Hepatocyte (in vitro differentiated cells): ENCODE data around the gene SCN1B.

Source experiments
- EZH2 ChIP-seq: fragments of 200-600 bp; sonication (generic); IDR thresholded peaks from 2 replicates; pipeline ENCODE4 v1.6.1; 2016; ENCODE audit warnings: antibody characterized with exemption, mild to moderate bottlenecking, borderline replicate concordance
- EZH2phosphoT487 ChIP-seq: fragments of 200-600 bp; sonication (generic); IDR thresholded peaks from one replicate; pipeline ENCODE4 v1.6.1; 2018; ENCODE audit warnings: antibody characterized with exemption, mild to moderate bottlenecking, low read depth, moderate library complexity; ENCODE audit not compliant: unreplicated experiment, severe bottlenecking
- TF ChIP-seq, protein P1 (sequence below): fragments of 200-600 bp; sonication (generic); IDR thresholded peaks from 2 replicates; pipeline ENCODE4 v1.5.1; 2016; ENCODE audit warnings: antibody characterized with exemption, mild to moderate bottlenecking; ENCODE audit not compliant: poor library complexity

DNA sequence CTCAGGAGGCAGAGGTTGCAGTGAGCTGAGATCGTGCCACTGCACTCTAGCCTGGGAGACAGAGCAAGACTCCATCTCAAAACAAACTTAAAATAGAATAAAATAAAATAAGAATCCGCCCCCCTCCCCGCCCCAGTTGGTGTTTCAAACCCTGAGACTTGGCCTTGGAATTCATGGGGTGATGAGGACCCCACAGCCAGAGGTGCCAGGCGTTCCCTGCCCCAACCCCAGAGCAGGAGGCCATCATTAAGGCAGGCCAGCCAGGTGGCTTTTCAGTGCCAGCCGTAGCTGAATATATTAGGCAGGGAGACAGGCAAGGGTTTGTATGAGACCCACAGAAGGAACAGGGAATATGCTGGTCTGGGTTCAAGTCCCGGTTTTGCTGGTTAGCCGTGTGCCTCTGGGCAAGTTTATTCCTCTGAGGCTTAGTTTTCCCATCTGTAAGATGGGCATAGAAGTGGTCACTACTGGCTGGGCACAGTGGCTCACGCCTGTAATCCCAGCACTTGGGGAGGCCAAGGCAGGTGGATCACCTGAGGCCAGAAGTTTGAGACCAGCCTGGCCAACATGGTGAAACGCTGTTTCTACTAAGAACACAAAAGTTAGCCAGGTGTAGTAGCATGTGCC, 23.5 kb downstream of the SCN1B start:
- TF ChIP-seq, protein P1, sequence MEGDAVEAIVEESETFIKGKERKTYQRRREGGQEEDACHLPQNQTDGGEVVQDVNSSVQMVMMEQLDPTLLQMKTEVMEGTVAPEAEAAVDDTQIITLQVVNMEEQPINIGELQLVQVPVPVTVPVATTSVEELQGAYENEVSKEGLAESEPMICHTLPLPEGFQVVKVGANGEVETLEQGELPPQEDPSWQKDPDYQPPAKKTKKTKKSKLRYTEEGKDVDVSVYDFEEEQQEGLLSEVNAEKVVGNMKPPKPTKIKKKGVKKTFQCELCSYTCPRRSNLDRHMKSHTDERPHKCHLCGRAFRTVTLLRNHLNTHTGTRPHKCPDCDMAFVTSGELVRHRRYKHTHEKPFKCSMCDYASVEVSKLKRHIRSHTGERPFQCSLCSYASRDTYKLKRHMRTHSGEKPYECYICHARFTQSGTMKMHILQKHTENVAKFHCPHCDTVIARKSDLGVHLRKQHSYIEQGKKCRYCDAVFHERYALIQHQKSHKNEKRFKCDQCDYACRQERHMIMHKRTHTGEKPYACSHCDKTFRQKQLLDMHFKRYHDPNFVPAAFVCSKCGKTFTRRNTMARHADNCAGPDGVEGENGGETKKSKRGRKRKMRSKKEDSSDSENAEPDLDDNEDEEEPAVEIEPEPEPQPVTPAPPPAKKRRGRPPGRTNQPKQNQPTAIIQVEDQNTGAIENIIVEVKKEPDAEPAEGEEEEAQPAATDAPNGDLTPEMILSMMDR: no peak
- no peak for TF ChIP-seq EZH2
- no peak for TF ChIP-seq EZH2phosphoT487
